GM12864 (cell line): Measurements from ENCODE around the gene UBA5.
"Not testable (repeated sequence)": the region's sequence is repeated elsewhere in the genome, so short reads cannot be mapped to it uniquely, and the experiment has no call there.

Experiments used
- DNase-seq: peaks from one replicate; pipeline ENCODE4 v3.0.0-alpha.2; 2011; ENCODE audit warnings: low read depth
- H3K4me3 ChIP-seq: 2 replicates; pipeline ENCODE4 v1.5.1; 2011; ENCODE audit warnings: mild to moderate bottlenecking, low read depth, low read length, control low read depth
- CTCF ChIP-seq: IDR thresholded peaks from 2 replicates; pipeline ENCODE4 v1.5.1; 2011; ENCODE audit warnings: low read depth, mild to moderate bottlenecking, moderate library complexity, low read length, control low read depth, inconsistent platforms; ENCODE audit errors: missing control alignments

UBA5 gene

GRCh38 chr3:132660052-132660810, at the start of gene UBA5:
Gene UBA5 (plus strand): TSS chr3:132660329. CDS start chr3:132660538, 209 bp downstream.
- DNase-seq = no peak
- TF ChIP-seq CTCF = no peak
- peak within 1 kb of the TSS; percentile 57 for H3K4me3 ChIP-seq

- H3K4me3 ChIP-seq, DNase-seq: not testable (repeated sequence)
These were observed 44.8 kb upstream of the UBA5 start for GRCh38 chr3:132615301-132615700.

DNA sequence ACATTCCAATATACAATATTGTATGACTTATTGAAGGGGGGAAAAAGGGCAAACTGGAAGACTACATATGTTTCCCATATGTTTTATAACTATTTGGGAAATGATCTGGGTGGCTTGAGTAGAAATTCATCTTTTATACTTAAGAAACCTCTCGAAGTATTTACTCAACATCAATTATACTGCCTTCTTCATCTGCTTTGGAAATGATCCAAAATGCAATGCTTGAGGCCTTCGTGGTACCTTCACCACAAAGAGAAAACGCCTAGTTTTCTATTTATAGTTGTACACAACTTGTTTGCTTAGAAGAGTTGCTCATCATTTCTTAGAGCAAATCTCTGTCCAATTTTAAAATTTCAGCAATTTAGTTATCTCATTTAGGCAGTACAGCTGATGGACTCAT, 44.2 kb upstream of the UBA5 start:
- DNase-seq = no peak
- H3K4me3 ChIP-seq = no peak overlapping the region
- TF ChIP-seq CTCF = no peak

GRCh38 chr3:132616780-132617179, 43.3 kb upstream of the UBA5 start:
- DNase-seq = no peak
- TF ChIP-seq CTCF = no peak
- H3K4me3 ChIP-seq = no peak overlapping the region

GRCh38 chr3:132622148-132622547, 38.0 kb upstream of the UBA5 start:
- H3K4me3 ChIP-seq = no peak overlapping the region
- no peak for TF ChIP-seq CTCF
- DNase-seq = no peak

GRCh38 chr3:132622761-132623160, 37.4 kb upstream of the UBA5 start:
- no peak for DNase-seq

DNA sequence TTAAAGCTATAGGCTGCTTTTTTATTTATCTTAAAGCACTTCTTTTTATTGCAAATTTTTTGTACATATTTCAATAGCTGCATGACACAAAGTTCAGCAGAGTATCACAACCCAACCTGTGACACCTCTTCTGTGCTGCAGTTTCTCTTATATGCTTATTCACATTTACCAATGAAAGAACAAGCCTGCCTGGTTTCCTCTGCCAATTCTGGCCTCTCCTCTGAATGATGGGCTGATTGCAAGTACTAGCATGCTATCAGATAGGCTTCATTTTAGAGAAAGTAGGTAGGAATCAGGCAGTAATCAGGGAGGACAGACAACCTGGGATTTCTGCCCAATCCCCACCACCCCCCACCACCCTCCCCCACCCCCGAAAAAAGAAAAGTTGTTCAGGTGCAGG, 36.5 kb upstream of the UBA5 start:
- no peak for TF ChIP-seq CTCF
- no peak overlapping the region for H3K4me3 ChIP-seq
- no peak for DNase-seq

More at GRCh38 chr3:132622761-132623160, 37.4 kb upstream of the UBA5 start:
- H3K4me3 ChIP-seq = no peak overlapping the region
- TF ChIP-seq CTCF = no peak

DNA sequence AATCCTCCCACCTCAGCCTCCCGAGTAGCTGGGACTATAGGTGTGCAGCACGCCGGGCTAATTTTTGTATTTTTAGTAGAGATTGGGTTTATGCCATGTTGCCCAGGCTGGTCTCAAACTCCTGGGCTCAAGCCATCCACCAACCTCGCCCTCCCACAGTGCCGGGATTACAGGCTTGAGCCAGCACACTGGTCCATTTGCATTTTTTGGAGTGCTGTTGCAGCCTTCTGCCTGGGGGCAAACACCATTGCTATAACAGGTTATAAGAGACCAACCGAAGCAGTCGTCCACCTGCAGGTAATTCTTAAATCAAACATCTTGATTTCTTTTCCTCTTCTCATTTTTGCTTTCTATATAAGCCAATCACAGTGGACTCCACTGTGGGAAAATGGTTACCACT, 35.3 kb upstream of the UBA5 start:
- TF ChIP-seq CTCF = no peak
- DNase-seq = no peak
- H3K4me3 ChIP-seq = no peak overlapping the region
